ENCODE data around the gene LOXL1. TPM values are rescaled to one million over a fixed set of nuclear protein-coding genes. Genes with fewer than 3 reads are reported as not detected.

LOXL1 gene
- total RNA-seq: 100 to 1,000 TPM in 1 of 2 donors, 10 to 100 TPM in 1; 94.6 to 110 TPM
- long read RNA-seq, donor 1, transcript LOXL1-201 (7 exons, 2,351 nt): major isoform, 72 of 83 reads
- long read RNA-seq, donor 1, partial matches to known transcripts: 4 of 83 reads
- long read RNA-seq, donor 1, other reads (novel, unspliced or antisense): 7 of 83 reads
- long read RNA-seq, donor 2, transcript LOXL1-201 (7 exons, 2,351 nt): major isoform, 43 of 52 reads
- long read RNA-seq, donor 2, partial matches to known transcripts: 5 of 52 reads
- long read RNA-seq, donor 2, other reads (novel, unspliced or antisense): 3 of 52 reads

- DNase-seq (ENCODE audit: low spot score): peak; percentile 93
- intact Hi-C loops (cut with DNase I): loop anchor here in 1 of 2 donors (10.0 kb wide), 1 partner anchor 232 kb away; no protein-coding TSS in a partner anchor
Observed at GRCh38 chr15:73926219-73927002, at the start of gene LOXL1. Gene LOXL1, plus strand, starts transcription at chr15:73926462. Its CDS starts 322 bp downstream, at chr15:73926784.

- DNase-seq (ENCODE audit: low spot score): peak; percentile 35
- intact Hi-C loops (cut with DNase I): loop anchor here in 1 of 2 donors (10.0 kb wide), 1 partner anchor 75 kb away; no protein-coding TSS in a partner anchor
Observed at GRCh38 chr15:73879426-73879825, 46.8 kb upstream of the LOXL1 start.

GRCh38 chr15:73881579-73882320 is 44.5 kb upstream of the LOXL1 start:
- intact Hi-C loops (cut with DNase I): no loop called here
- DNase-seq (ENCODE audit: low spot score): peak; percentile 43

- DNase-seq (ENCODE audit: low spot score): peak; percentile 51
- intact Hi-C loops (cut with DNase I): no loop called here
Observed at GRCh38 chr15:73882761-73883419, 43.4 kb upstream of the LOXL1 start.

GRCh38 chr15:73884159-73884558 is 42.1 kb upstream of the LOXL1 start:
- DNase-seq (ENCODE audit: low spot score): peak; percentile 25
- intact Hi-C loops (cut with DNase I): no loop called here

GRCh38 chr15:73885954-73886700 is 40.1 kb upstream of the LOXL1 start:
- peak; percentile 60 for DNase-seq (ENCODE audit: low spot score)
- intact Hi-C loops (cut with DNase I): no loop called here

- intact Hi-C loops (cut with DNase I): no loop called here
- DNase-seq (ENCODE audit: low spot score): peak; percentile 26
Observed at GRCh38 chr15:73886717-73887345, 39.4 kb upstream of the LOXL1 start.

- intact Hi-C loops (cut with DNase I): no loop called here
- peak; percentile 51 for DNase-seq (ENCODE audit: low spot score)
Observed at GRCh38 chr15:73887481-73887880, 38.8 kb upstream of the LOXL1 start.

GRCh38 chr15:73888224-73889041 is 37.8 kb upstream of the LOXL1 start:
- peak; percentile 64 for DNase-seq (ENCODE audit: low spot score)
- intact Hi-C loops (cut with DNase I): no loop called here

- DNase-seq (ENCODE audit: low spot score): peak; percentile 25
- intact Hi-C loops (cut with DNase I): no loop called here
Observed at GRCh38 chr15:73889053-73889761, 37.1 kb upstream of the LOXL1 start.

GRCh38 chr15:73889762-73890124 is 36.5 kb upstream of the LOXL1 start:
- intact Hi-C loops (cut with DNase I): no loop called here
- DNase-seq (ENCODE audit: low spot score): peak; percentile 55

- intact Hi-C loops (cut with DNase I): no loop called here
- DNase-seq (ENCODE audit: low spot score): peak; percentile 66
Observed at GRCh38 chr15:73891328-73892315, 34.6 kb upstream of the LOXL1 start.

- no peak for DNase-seq (ENCODE audit: low spot score)
- intact Hi-C loops (cut with DNase I): no loop called here
Observed at GRCh38 chr15:73892446-73893226, 33.6 kb upstream of the LOXL1 start.

- no peak for DNase-seq (ENCODE audit: low spot score)
- intact Hi-C loops (cut with DNase I): no loop called here
Observed at GRCh38 chr15:73894133-73894814, 32.0 kb upstream of the LOXL1 start.

Measured in posterior vena cava (tissue), 2 donors.